H7 (cell line): ENCODE data around the gene SGMS1. TPM values are rescaled to one million over a fixed set of nuclear protein-coding genes. Genes with fewer than 3 reads are reported as not detected.
"Not testable (repeated sequence)": the region's sequence is repeated elsewhere in the genome, so short reads cannot be mapped to it uniquely, and the experiment has no call there.

Experiments used
- DNase-seq: peaks from one replicate; pipeline ENCODE4 v3.0.0; 2012
- H3K27me3 ChIP-seq: 2 replicates; pipeline ENCODE4 v1.6.0; 2011; ENCODE audit warnings: mild to moderate bottlenecking, low read length; ENCODE audit not compliant: control insufficient read depth, insufficient read depth
- H3K36me3 ChIP-seq: replicated peaks from 2 replicates; pipeline ENCODE4 v1.5.1; 2011; ENCODE audit warnings: low read length; ENCODE audit not compliant: control insufficient read depth, insufficient read depth
- H3K4me3 ChIP-seq: 2 replicates; pipeline ENCODE4 v1.5.1; 2011; ENCODE audit warnings: low read depth, mild to moderate bottlenecking, control low read depth, low read length, moderate library complexity; ENCODE audit not compliant: insufficient read depth
- total RNA-seq: library from RNA; depleted of rRNA; stranded (reverse); fragments of >200 nt; shearing (Covaris generic); gene quantifications from 2 replicates; pipeline ENCODE4 v1.2.3, GENCODE V29; 2014

Gene SGMS1
- total RNA-seq, 1 experiment from 2014 or later: 19.4 TPM

GRCh38 chr10:50360077-50360850, 263.5 kb downstream of the SGMS1 start:
- no peaks in the 10 kb centered on the region for H3K36me3 ChIP-seq
- no peak for DNase-seq
- no peaks in the 10 kb centered on the region for H3K27me3 ChIP-seq
- H3K4me3 ChIP-seq: no peak overlapping the region

- H3K36me3 ChIP-seq: no peaks in the 10 kb centered on the region
- H3K27me3 ChIP-seq: no peaks in the 10 kb centered on the region
- DNase-seq: no peak
- H3K4me3 ChIP-seq: no peak overlapping the region
Measured at GRCh38 chr10:50358925-50359687, 264.6 kb downstream of the SGMS1 start.

GRCh38 chr10:50358411-50358810, 265.3 kb downstream of the SGMS1 start:
- H3K27me3 ChIP-seq: no peaks in the 10 kb centered on the region
- no peaks in the 10 kb centered on the region for H3K36me3 ChIP-seq
- no peak for DNase-seq
- no peak overlapping the region for H3K4me3 ChIP-seq

- H3K4me3 ChIP-seq, DNase-seq: not testable (repeated sequence)
Measured at GRCh38 chr10:50356481-50356832, 267.3 kb downstream of the SGMS1 start.

GRCh38 chr10:50355693-50356480, 267.9 kb downstream of the SGMS1 start:
- not testable (repeated sequence) for H3K36me3 ChIP-seq, H3K27me3 ChIP-seq, H3K4me3 ChIP-seq, DNase-seq

More at GRCh38 chr10:50356481-50356832, 267.3 kb downstream of the SGMS1 start:
- H3K27me3 ChIP-seq, H3K36me3 ChIP-seq: not testable (repeated sequence)

GRCh38 chr10:50351483-50352146, 272.1 kb downstream of the SGMS1 start:
- Histone ChIP-seq H3K27me3 (no peaks in the 10 kb centered on the region), H3K36me3 (no peaks in the 10 kb centered on the region), H3K4me3 (no peak overlapping the region)
- no peak for DNase-seq

- Histone ChIP-seq H3K36me3 (no peaks in the 10 kb centered on the region), H3K27me3 (no peaks in the 10 kb centered on the region), H3K4me3 (no peak overlapping the region)
- DNase-seq: no peak
Measured at GRCh38 chr10:50350366-50350765, 273.4 kb downstream of the SGMS1 start.

GRCh38 chr10:50349554-50349953, 274.2 kb downstream of the SGMS1 start:
- no peak for DNase-seq
- H3K27me3 ChIP-seq: no peaks in the 10 kb centered on the region
- H3K4me3 ChIP-seq: no peak overlapping the region
- H3K36me3 ChIP-seq: no peaks in the 10 kb centered on the region

GRCh38 chr10:50347394-50347802, 276.4 kb downstream of the SGMS1 start:
- no peak overlapping the region for H3K4me3 ChIP-seq
- no peaks in the 10 kb centered on the region for H3K27me3 ChIP-seq
- peaks cover 3% of the 10 kb centered on the region; the same call in 1 of the 2 replicates for H3K36me3 ChIP-seq
- DNase-seq: no peak

GRCh38 chr10:50346942-50347341, 276.8 kb downstream of the SGMS1 start:
- Histone ChIP-seq H3K27me3 (no peaks in the 10 kb centered on the region), H3K36me3 (peaks cover 3% of the 10 kb centered on the region; the same call in 1 of the 2 replicates), H3K4me3 (no peak overlapping the region)
- no peak for DNase-seq

GRCh38 chr10:50345545-50345944, 278.2 kb downstream of the SGMS1 start:
- no peak overlapping the region for H3K4me3 ChIP-seq
- peaks cover 3% of the 10 kb centered on the region; the same call in 1 of the 2 replicates for H3K36me3 ChIP-seq
- DNase-seq: no peak

GRCh38 chr10:50343702-50344331, 279.9 kb downstream of the SGMS1 start:
- DNase-seq: no peak
- Histone ChIP-seq H3K4me3 (no peak overlapping the region), H3K27me3 (no peaks in the 10 kb centered on the region), H3K36me3 (peaks cover 3% of the 10 kb centered on the region; the same call in 1 of the 2 replicates)

More at GRCh38 chr10:50345545-50345944, 278.2 kb downstream of the SGMS1 start:
- H3K27me3 ChIP-seq: no peaks in the 10 kb centered on the region

- no peaks in the 10 kb centered on the region for H3K27me3 ChIP-seq
- DNase-seq: no peak
- H3K4me3 ChIP-seq: no peak overlapping the region
- peaks cover 3% of the 10 kb centered on the region; the same call in 1 of the 2 replicates for H3K36me3 ChIP-seq
Measured at GRCh38 chr10:50341987-50342386, 281.8 kb downstream of the SGMS1 start.

- Histone ChIP-seq H3K36me3 (no peaks in the 10 kb centered on the region), H3K27me3 (no peaks in the 10 kb centered on the region), H3K4me3 (no peak overlapping the region)
- DNase-seq: no peak
Measured at GRCh38 chr10:50336140-50336539, 287.6 kb downstream of the SGMS1 start.
